Testis (tissue), 3 donors: ENCODE results near the gene UBR3. TPM values are rescaled to one million over a fixed set of nuclear protein-coding genes. Genes with fewer than 3 reads are reported as not detected.
"Not testable (repeated sequence)": the region's sequence is repeated elsewhere in the genome, so short reads cannot be mapped to it uniquely, and the experiment has no call there.

ENCODE experiments used
- DNase-seq: peaks from one replicate; pipeline ENCODE4 v3.0.0-alpha.2; 2019
- H3K27ac ChIP-seq, 2 donors: fragments of 200-600 bp; sonication (generic); one replicate each; pipeline ENCODE4 v1.5.1; 2019
- H3K27me3 ChIP-seq: fragments of 200-600 bp; sonication (generic); one replicate; pipeline ENCODE4 v1.5.1; 2019
- H3K36me3 ChIP-seq: fragments of 200-600 bp; sonication (generic); one replicate; pipeline ENCODE4 v1.5.1; 2017; ENCODE audit warnings: low read depth; ENCODE audit errors: missing control alignments
- H3K4me1 ChIP-seq: fragments of 200-600 bp; sonication (generic); one replicate; pipeline ENCODE4 v1.5.1; 2019
- H3K4me3 ChIP-seq, 2 donors: fragments of 200-600 bp; sonication (generic); one replicate each; pipeline ENCODE4 v1.5.1; 2017 to 2019
- H3K9me3 ChIP-seq: fragments of 200-600 bp; sonication (generic); one replicate; pipeline ENCODE4 v1.5.1; 2017
- POLR2A ChIP-seq: fragments of 450-650 bp; IDR thresholded peaks from one replicate; pipeline ENCODE4 v1.6.1; 2017; ENCODE audit warnings: antibody characterized with exemption, mild to moderate bottlenecking, moderate library complexity
- WGBS, 2 donors: methylation state at CpG; one replicate each; pipeline ENCODE4 v1.1.5; 2018; 5-methylcytosine and 5-hydroxymethylcytosine counted together
- intact Hi-C: fragments of 100-400 bp; cut with DNase I; formaldehyde crosslinking; loops from one replicate; pipeline ENCODE4 v1.15.1; 2023; ENCODE audit warnings: low total_unique reads
- polyA plus RNA-seq: library from polyadenylated mRNA; stranded (reverse); fragments of 350-450 nt; fragmentation: Illumina TruSeq; extraction: RNeasy Lipid Tissue Mini Kit (QIAGEN cat#74804); gene quantifications from one replicate; pipeline ENCODE4 v1.2.3, GENCODE V29; 2014; ENCODE audit warnings: low read depth, low replicate concordance; ENCODE audit not compliant: insufficient read depth
- total RNA-seq, 2 donors: library from RNA; depleted of rRNA; stranded (reverse); fragments of >200 nt; gene quantifications; one replicate each; pipeline ENCODE4 v1.2.3, GENCODE V29; 2016
- TF ChIP-seq, protein P1 (sequence below), 3 experiments: fragments of 450-650 bp in 2 of 3; fragments of 200-600 bp in 1 of 3; sonication (generic) in 1 of 3; IDR thresholded peaks; one replicate each; pipeline ENCODE4 v1.5.1; 2016 to 2019; ENCODE audit warnings: antibody characterized with exemption in 3 of 3, mild to moderate bottlenecking in 2 of 3, moderate library complexity in 1 of 3

Gene UBR3
- total and polyA plus RNA-seq, 3 donors from 2014 or later = 24.3 to 132 (median 122) TPM

DNA sequence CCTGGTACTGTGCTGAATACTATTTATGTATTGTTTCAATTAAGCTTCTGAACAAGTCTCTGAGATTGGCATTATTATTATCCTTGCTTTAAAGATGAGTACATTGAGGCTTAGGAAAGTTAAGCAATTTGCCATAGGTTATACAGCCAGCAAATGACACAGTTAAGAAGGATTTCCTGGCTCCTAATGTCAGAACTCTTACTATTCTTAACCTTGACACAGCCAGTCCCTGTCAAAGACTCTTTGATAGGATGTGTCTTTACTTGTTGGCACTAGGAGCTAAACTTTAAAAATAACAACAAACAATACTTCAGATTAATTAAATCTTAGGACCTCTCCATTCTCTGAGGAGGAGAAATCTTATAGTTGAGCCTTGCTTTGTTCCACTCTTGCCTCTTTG, 70.6 kb downstream of the UBR3 start:
- H3K9me3 ChIP-seq = no peaks in the 10 kb centered on the region
- no peak overlapping the region for H3K4me3 ChIP-seq
- TF ChIP-seq POLR2A = no peak
- TF ChIP-seq, protein P1, sequence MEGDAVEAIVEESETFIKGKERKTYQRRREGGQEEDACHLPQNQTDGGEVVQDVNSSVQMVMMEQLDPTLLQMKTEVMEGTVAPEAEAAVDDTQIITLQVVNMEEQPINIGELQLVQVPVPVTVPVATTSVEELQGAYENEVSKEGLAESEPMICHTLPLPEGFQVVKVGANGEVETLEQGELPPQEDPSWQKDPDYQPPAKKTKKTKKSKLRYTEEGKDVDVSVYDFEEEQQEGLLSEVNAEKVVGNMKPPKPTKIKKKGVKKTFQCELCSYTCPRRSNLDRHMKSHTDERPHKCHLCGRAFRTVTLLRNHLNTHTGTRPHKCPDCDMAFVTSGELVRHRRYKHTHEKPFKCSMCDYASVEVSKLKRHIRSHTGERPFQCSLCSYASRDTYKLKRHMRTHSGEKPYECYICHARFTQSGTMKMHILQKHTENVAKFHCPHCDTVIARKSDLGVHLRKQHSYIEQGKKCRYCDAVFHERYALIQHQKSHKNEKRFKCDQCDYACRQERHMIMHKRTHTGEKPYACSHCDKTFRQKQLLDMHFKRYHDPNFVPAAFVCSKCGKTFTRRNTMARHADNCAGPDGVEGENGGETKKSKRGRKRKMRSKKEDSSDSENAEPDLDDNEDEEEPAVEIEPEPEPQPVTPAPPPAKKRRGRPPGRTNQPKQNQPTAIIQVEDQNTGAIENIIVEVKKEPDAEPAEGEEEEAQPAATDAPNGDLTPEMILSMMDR (IDR thresholded peaks at IDR 0.05) = no peak
- H3K4me1 ChIP-seq = no peaks in the 10 kb centered on the region
- intact Hi-C loops = no loop called here
- H3K27me3 ChIP-seq = no peaks in the 10 kb centered on the region
- H3K36me3 ChIP-seq = no peaks in the 10 kb centered on the region
- no peak overlapping the region for H3K27ac ChIP-seq
- no peak for DNase-seq

DNA sequence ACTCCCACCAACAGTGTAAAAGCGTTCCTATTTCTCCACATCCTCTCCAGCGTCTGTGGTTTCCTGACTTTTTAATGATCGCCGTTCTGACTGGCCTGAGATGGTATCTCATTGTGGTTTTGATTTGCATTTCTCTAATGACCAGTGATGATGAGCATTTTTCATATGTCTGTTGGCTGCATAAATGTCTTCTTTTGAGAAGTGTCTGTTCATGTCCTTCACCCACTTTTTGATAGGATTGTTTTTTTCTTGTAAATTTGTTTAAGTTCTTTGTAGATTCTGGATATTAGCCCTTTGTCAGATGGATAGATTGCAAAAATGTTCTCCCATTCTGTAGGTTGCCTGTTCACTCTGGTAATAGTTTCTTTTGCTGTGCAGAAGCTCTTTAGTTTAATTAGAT, 72.8 kb downstream of the UBR3 start:
- H3K9me3 ChIP-seq, H3K4me3 ChIP-seq, DNase-seq, H3K27ac ChIP-seq, H3K36me3 ChIP-seq, H3K4me1 ChIP-seq, H3K27me3 ChIP-seq, intact Hi-C loops: not testable (repeated sequence)
- WGBS, 2 donors = 88 to 94% methylated on average over 4 of the region's 4 CpGs

DNA sequence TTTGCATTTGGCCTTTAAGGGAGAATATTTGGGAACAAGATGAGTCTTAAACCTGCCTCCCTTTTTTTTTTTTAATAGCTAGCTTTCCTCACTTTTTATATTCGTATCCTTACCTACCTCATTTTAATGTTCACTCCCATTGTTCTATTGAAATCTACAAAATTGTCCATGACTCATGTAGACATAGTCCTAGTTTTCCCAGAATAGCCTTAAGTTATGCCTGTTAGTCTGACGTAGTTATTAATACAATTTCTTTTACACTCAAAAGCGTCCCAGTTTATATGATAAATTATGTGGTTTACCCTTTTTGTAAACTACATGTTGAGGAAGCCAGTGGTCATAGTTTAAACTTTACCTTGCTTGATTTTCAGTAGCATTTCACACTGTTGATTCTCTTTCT, 73.4 kb downstream of the UBR3 start:
- no peaks in the 10 kb centered on the region for H3K9me3 ChIP-seq
- WGBS, 2 donors = 88 to 90% methylated on average over 3 of the region's 3 CpGs
- no peak overlapping the region for H3K4me3 ChIP-seq
- DNase-seq = no peak
- H3K27ac ChIP-seq = no peak overlapping the region
- no peaks in the 10 kb centered on the region for H3K36me3 ChIP-seq
- no peaks in the 10 kb centered on the region for H3K4me1 ChIP-seq
- H3K27me3 ChIP-seq = no peaks in the 10 kb centered on the region
- intact Hi-C loops = no loop called here
- TF ChIP-seq POLR2A = no peak
- TF ChIP-seq, protein P1 (IDR thresholded peaks at IDR 0.05) = no peak

DNA sequence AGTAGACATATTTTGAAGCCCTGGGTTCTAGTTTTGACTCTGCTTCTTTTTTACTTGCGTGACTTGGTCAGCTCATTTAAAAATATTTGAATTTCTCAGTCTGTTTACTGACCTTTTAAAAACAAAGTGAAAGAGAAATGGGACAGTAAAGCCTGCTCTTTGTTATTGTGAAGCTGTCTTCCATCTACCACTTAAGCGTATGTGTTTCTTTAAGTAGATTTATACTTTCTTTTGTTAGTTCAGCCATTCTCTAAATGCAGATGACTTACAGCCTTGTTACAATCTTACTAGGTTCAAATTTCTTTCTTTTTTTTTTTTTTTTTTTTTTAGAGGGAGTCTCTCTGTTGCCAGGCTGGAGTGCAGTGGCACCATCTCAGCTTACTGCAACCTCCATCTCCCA, 79.5 kb downstream of the UBR3 start:
- no peaks in the 10 kb centered on the region for H3K9me3 ChIP-seq
- TF ChIP-seq, protein P1 (IDR thresholded peaks at IDR 0.05) = no peak
- TF ChIP-seq POLR2A = no peak
- H3K4me3 ChIP-seq = no peak overlapping the region
- no peak for DNase-seq
- H3K4me1 ChIP-seq = peaks cover 6% of the 10 kb centered on the region
- H3K27me3 ChIP-seq = no peaks in the 10 kb centered on the region
- H3K36me3 ChIP-seq = no peaks in the 10 kb centered on the region
- no peak overlapping the region for H3K27ac ChIP-seq
- intact Hi-C loops = no loop called here
- WGBS, 2 donors = 87 to 96% methylated on average over 2 of the region's 2 CpGs

DNA sequence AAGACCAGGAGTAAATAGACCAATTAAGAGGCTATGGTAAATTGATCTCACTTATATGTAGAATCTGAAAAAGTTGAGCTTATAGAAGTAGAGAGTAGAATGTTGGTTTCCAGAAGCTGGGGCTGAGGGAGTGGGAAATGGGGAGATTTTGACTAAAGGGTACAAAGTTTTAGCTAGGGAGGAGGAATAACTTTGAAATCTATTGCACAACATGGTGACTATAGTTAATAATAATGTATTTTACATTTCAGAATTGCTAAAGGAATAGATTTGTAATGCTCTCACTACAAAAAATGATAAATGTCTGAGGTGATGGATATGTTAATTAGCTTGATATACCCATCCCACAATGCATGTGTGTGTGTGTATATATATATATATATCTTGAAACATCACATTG, 82.1 kb downstream of the UBR3 start:
- Histone ChIP-seq H3K4me3 (no peak overlapping the region), H3K27ac (no peak overlapping the region), H3K9me3 (no peaks in the 10 kb centered on the region), H3K27me3 (no peaks in the 10 kb centered on the region), H3K36me3 (no peaks in the 10 kb centered on the region), H3K4me1 (peaks cover 6% of the 10 kb centered on the region)
- intact Hi-C loops = no loop called here
- no peak for DNase-seq
- no peak for TF ChIP-seq POLR2A
- TF ChIP-seq, protein P1 (IDR thresholded peaks at IDR 0.05) = no peak
